GM18517 (cell line): ENCODE measurements around the gene NOL4L.

Experiments
- ATAC-seq: cut with Tn5 transposase; IDR thresholded peaks from one replicate; pipeline ENCODE4 v1.9.1; 2021; ENCODE audit warnings: mild to moderate bottlenecking, moderate library complexity; ENCODE audit not compliant: unreplicated experiment

NOL4L gene

DNA sequence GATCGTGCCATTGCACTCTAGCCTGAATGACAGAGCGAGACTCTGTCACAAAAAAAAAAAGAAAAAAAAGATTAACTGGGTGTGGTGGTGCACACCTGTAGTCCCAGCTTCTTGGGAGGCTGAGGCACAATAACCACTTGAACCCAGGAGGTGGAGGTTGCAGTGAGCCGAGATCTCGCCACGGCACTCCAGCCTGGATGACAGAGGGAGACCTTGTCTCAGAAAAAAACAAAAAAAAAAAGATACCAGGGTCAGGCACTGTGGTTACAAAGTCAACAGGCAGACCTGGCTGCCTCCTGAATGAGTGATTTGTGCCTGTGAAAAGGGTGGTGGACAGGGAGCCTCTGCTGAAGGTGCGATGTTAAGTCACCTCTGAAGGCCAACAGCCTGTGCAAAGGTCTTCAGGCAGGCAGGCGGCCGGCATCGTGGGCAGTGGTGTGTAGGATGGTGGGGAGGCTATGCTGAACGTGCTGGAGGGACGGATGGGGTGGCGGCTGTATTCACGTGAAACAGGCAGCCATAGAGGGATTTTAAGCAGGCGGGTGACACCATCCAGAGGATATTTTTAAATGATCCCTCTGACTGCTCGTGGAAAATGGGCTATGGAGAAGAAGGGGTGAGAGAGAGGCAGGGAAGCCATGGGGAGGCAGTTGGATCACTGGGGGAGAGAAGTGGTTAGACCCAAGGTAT lies 41.4 kb downstream of the NOL4L start:
- ATAC-seq = no peak

DNA sequence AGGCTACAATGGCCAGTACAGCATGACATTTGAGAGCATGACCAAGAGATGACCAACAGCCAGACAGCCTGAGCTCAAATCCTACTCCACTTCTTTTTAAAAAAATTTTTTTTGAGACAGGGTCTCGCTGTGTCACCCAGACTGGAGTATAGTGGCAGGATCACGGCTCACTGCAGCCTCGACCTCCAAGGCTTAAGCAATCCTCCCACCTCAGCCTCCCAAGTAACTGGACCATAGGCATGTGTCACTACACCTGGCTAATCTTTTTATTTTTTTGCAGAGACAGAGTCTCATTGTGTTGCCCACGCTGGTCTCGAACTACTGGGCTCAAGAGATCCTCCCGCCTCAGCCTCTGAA lies 42.9 kb downstream of the NOL4L start:
- ATAC-seq = no peak

DNA sequence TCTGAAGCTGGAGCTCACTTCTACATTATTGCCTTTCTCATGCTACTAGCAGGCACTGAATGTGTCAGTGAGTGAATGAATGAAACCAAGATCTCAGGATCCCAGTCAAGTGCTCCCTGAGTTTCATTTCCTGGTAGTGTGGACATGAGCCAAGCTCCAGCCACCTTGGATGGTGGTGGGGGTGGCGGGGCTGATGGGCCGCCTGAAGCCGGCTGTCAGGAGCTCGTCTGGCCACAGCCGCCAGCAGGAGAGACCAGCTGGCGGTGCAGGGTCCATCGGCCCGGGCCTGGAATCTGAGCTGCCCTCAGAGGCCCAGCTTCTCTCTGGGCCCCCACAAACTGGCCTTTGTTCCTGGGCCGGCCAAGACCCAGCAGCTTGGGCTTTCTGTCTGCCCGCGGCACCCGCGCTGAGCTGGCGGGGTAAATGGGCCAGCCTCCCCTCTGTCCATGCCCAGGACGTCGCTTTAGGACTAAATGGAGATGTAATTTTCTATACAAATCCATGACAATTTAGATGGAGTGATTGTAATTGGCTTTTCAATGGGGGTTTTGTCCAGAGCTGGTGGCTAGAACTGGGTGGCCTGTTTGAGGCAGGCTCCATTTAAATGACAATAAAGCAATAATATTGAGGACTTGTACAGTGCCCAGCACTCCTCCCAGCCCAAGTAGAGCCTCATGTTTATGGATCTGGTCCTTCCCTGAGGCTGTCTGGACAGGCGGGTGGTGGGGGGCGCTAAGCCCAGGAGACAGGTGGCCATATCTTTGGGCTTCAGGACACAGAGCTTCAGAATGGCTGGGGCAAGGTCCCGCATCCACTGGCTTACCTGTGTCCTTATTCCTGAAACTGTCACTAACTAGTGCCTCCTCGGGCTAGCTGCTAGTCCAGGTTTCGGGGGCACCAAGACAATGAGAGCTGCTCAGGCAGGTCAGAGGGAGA lies 43.5 kb downstream of the NOL4L start:
- no peak for ATAC-seq

DNA sequence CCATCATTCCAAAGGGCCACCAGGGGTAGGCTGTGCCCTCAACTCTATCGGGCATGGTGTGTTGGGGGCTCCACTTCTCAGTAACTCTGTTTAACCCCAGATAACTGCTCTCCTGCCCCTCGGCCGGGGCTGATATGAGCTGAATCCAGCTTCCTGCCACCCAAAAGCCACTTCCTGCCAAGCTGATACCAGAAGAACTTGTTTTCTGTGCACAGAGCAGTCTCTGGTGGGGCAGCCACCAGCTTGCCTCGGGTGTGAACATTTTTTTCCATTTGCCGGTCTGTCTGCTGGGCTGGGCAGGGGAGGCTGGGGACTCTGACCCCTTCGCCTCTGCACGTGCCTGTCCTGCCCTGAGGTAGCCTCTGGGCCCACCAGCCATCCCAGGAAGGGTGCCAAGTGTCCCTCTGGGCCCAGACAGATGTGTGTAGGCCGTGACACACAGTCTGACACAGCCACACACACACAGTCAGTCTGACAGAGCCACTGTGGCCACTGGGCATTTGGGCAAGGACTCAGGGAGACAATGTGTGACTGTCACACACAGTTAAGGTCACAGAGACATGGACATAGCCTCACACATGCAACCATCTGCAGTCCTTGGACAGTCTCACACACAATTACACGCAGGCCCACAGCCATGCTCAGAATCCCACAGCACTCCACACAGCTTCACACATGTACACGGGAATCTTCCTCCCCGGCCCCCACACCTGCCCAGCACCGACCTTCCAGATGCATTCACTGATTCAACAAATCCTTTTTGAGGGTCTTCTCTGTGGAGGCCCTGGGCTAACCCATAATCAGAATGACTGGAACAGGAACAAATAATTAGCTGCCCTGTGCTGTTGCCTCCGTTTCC lies 45.1 kb downstream of the NOL4L start:
- ATAC-seq = no peak

DNA sequence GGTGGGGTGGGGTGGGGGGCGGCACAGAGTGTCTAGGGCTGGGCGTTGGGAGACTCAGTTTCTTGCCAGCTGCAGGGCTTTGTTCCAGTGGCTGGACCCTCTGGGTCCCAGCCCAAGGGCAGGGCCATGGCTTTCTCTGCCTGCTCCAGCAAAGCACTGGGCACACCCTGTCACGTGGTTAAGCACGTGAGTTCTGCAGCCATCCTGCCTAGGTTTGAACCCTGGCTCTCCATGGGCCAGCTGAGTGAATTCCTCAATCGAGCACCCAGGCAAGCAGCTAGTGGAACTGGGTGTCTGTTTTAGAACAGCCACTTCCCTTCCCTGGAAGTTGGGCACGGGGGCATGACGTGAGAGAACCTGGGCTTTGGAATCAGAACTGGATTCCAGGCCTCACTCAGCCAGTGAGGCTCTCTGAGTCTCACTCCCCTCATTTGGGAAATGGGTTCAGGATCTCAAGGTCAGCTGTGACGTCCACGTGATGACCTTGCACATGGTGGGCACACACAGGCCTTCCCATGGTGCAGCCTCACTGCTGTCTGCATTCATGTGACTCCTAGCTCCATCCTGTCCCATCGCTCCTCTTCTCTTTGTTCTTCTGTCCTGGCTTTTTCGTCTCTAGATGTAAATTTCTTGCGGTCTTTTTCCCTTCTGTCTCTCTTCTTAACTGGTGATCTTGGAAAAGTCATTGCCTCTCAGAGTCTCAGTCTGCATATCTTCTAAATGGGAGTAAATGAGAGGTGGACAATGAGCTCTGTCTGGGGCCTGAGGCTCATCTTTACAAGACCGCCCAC lies 45.9 kb downstream of the NOL4L start:
- no peak for ATAC-seq

DNA sequence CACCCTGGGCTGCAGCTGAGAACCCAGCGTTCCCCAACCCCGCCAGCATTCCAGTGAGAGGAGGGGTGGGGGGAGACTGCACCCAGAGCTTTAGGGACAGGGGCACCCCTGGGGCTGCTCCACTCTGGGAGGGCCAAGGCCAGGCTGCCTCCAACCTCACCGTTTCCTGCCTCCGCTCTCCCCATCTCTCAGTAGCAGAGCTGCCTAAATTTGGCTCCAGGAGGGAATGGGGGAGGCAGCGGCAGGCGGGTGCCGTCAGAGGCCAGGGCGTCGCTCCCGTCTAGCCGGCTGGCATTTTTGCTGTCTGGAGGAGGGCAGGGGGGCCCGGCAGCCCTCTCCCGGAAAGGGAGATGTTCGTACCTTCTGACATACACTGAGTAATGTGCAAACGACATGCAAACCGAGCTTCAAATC lies 46.6 kb downstream of the NOL4L start:
- no peak for ATAC-seq

DNA sequence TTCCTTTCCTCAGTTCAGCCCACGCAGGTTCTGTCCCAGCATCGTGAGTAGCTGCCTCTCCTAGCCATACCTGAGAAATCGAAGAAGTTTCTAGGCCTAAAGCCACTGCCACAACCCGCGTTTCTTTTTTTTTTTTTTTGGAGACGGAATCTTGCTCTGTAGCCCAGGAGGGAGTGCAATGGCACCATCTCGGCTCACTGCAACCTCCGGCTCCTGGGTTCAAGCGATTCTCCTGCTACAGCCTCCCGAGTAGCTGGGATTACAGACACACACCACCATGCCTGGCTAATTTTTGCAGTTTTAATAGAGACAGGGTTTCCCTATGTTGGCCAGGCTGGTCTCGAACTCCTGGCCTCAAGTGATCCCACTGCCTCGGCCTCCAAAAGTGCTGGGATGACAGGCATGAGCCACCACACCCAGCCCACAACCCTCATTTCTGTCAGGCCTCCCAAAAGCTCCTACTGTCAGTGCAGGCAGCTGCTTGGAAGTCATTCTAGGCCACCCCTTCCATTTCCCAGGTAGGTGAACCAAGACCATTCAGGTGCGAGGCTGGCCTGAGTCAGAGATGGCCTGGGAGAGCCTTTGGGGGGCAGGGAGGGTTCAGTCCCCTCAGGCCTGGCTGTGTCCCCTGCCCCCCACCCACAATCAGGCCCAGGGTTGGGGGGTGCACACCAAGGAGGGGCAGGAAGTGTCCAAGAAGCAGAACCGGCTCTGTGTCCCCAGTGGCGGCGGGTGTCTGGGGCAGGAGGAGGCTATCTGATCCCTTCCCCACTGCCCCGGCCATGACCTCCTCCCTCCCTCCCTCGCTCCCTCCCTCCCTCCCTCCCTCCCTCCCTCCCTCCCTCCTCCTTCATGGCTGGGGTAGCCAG lies 47.2 kb downstream of the NOL4L start:
- ATAC-seq = no peak

DNA sequence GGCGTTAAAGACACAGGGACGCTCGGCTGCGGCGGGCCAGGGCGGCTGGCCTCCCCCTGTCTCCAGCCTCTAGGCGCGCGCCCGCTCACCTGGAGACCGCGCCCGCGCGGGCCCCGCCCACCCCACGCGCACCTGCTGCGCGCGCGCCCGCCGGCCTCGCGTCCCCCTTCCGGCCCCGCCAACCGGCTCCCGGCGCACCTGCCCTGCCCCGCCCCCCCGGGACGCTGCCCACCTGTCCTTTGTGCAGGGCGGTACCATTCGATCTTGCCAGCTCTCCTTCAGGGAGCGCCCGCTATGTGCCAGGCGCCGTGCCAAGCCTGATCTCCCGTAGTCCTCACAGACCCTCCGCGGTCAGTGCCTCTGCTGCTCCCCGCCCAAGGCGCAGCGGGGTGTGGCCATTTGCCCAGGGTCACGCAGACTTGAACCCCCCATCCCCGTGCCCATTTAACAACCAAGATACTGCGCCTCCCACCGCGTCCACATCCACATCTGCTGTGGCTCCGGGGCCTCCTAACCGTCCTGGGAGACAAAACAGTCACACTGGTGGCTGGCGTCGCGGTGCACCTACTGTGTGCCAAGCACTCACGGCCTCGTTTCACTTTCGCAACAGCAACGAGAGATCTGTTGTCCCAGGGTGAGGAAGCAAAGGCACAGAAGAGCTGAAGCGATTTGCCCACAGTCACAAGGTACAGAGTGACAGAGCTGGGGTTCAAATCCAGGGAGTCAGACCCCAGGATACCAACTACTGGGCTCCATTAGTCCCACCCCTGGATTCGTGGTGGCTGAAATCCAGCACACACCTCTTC lies 48.1 kb downstream of the NOL4L start:
- ATAC-seq = no peak

DNA sequence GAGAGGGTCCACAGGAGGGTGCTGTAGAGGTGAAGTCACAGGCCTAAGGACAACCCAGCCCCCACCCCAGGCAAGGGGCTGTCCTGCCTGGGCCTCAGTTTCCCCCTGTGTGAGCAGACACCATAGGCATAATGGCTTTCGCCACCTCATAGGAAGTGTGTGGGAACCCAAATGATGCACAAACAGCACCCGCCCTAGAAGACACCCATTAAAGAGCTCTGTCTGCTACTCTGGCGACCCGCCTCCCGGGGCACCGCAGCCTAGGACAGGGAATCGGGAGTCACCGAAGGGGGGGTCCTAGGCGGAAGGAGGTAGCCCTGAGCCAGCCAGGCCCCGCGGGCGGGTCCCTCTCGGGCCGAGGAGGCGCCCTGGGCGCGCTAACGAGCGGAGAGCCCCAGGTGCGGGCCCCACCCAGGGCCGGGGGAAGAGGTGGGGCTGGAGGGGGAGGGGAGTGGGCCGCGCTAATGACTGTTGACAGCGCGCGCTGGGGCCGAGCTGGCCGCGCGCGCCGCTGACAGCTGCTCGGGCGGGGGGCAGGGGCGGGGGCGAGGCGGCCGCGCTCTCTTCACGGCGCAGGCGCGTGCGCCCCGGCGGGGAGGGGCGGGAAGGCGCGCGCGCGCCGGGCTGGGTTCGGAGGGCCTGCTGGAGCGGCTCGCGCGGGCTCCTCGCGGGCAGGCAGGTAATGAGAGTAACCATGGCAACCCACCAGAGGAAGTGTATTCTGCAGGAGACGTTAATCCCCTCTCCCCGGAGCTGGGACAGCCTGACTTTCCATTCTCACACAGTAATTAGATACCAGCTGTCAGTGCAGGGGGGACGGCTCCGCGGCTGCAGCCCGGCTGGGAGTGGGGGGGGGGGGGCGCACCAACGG lies 48.9 kb downstream of the NOL4L start:
- ATAC-seq = no peak

DNA sequence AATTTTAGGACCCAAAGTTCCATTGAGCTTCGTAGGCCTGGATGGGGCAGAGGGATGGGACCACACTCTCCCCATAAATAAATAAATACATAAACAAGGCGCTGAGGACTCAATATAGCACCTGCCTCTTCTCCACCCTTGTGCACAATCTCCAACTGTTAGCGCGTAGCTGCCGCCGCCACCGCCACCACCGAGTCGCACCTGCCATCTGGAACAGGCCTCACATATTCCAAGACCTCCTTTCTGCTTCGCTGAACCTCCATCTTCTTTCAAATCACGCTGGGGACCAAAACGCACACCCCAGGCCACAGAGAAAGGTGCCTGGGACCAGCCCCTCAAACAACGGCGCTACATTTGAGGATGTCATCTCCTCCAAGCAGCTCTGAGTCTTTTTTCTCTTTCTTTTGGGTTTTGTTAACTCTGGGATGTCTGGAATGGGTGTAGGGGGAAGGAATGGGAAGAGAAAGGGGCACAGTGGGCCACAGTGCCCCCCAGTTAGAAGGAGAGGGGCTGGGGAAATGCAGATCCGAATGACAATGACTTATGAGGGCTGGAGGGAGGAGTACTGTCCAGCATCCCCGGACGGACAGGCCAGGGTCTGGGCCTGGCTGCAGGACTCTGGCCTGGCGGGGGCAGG lies 49.7 kb downstream of the NOL4L start:
- no peak for ATAC-seq

DNA sequence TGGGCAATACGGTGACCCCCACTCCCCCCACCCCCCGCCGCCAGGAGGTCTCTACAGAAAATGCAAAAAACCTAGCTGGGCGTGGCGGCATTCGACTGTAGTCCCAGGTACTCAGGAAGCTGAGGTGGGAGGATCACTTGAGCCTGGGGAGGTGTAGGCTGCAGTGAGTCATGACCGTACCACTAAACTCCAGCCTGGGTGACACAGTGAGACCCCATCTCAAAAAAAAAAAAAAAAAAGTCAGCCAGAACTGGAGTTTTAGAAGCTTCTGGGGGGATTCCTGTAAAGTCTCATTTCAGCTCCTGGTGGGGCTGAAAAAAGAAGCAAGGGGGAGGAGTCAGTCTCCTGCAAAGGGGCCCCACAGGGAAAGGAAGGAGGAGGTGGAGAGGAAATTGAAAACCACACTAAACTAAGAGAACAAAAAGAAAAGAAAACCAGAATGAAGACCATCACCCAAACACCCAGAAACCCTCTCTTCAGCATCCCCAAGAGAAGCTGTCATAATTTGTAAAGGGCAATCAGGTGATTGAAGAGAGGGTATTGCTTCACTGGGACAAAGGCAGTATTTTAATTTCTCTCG lies 50.4 kb downstream of the NOL4L start:
- ATAC-seq = no peak

DNA sequence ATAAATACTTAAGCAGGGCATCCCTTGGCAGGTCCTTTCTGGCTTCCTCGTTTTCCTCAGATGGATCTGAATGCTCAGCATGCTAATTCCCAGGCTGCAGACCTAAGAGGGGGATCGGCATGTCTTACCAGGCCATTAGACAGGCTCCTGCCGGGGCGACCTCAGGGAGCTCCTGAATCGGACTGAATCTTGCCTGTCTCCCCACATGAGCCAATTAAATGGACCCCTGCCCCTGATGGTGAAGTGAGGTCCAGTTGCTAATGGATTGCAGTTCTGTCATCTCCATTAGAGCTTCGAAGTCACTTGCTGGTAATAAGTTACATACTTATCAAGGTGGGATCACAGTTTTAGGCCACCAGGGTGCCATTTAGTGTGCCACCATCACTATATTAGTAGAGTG lies 51.4 kb downstream of the NOL4L start:
- no peak for ATAC-seq

DNA sequence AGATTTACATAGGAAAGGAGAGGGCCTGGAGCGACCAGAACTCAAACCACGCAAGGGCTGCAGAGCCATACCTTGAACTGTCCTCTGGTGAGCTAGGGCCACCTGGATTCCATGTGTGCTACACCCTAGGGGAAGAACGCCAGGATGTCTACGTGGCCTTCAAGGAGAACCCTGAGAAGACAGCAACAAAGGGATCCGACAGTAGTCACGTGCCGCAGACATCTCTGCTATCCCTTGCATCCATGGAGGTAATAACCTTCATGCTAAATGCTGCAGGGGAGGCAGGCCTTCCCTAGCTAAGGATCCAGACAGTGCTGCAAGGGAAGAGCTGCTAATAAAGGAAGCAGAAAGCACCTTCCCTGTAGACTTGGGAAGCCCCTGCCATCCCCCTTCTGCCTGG lies 52.9 kb downstream of the NOL4L start:
- ATAC-seq = no peak

DNA sequence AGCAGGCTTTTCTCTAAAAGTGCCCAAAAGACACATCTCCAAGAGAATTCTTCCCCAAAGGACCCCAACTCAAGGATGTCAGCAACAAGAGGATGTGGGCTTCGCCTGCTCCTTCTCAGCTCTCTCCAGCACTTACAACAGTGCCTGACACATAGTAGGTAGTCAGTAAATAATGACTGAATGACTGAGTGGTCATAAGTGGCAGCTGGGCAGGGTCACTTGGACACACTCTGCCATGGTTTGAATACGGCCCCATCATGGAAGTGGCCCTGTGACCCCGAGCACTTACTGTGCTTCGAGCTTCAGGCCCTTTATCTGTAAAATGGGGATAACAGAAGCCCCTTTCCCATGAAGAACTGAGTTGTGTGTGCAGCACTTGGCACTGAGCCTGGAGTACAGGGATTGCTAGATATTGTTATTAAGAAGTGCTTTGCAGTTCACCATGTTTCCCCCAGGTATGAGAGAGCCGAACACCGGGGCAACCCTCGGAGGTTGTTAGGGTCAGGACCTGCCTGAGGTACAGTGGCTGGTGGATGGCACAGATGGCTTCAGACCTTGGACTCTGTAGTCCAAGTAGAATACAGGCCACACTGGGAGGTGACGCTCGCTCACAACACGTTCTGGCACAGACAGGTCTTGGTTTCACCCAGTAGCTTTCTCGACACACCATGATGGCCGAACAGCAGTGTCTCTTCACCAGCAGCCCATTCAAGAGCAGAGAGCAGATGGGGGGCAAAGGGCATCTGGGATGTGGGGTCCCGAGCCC lies 56.0 kb downstream of the NOL4L start:
- ATAC-seq = no peak

DNA sequence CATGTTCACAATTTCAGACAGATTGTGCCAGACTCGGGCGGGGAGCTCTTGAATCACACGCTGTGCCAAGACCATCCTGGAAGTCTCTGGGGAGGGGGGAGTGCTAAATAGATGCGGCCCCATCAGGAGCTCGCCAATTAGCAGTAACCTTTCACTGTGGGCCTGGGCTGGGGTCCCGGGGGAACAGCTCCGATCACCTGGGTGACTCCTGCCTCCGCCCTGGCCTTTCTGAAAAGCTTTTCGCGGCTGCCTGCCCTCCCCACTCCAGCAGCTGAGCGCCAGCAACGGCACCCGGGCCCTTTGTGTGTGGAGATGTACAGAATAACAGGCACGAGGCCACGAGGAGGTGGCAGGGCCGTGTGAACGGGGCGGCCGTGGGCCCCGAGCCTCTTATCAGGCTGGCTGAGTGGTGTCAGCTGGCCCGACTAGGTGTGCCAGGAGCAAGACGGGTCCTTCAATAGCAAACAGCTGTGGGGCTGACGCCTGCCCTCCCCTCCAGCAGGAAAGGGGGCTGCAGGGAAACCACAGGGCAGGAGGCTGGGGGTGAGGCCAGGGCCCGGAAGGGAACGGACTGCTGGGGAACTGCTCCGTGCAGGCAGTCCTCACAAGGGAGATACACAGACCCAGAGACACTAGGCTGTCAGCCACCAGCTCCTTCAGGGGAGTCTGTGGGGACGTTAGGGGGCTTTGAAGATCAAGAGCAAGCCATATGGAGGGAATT lies 56.8 kb downstream of the NOL4L start:
- ATAC-seq = no peak
